ENCODE data around the gene FHAD1. TPM values are rescaled to one million over a fixed set of nuclear protein-coding genes. Genes with fewer than 3 reads are reported as not detected.

The FHAD1 gene
- total RNA-seq, 2 experiments from 2014 or later: not detected

- ATAC-seq (ENCODE audit: poor library complexity): no peak
These were observed 163.3 kb downstream of the FHAD1 start for GRCh38 chr1:15410223-15410883.

GRCh38 chr1:15410884-15411245 is 163.8 kb downstream of the FHAD1 start:
- H3K9me3 Mint-ChIP-seq: no peaks in the 10 kb centered on the region
- peak overlapping the region; percentile 97 for H3K4me3 Mint-ChIP-seq
- DNase-seq (peak in 1 of 14 experiments; percentile 29), ATAC-seq (ENCODE audit: poor library complexity) (no peak)
- no peaks in the 10 kb centered on the region for H3K9me3 ChIP-seq (ENCODE audit: control insufficient read depth in 1 of 2, insufficient read depth in 1 of 2, low read length in 2 of 2)
- H3K27ac Mint-ChIP-seq: peak overlapping the region; percentile 85
- H3K27ac ChIP-seq (ENCODE audit: low read depth in 1 of 2, low read length in 2 of 2): peak overlapping the region in 1 of 2 donors; percentile 55
- TF ChIP-seq, protein P1, sequence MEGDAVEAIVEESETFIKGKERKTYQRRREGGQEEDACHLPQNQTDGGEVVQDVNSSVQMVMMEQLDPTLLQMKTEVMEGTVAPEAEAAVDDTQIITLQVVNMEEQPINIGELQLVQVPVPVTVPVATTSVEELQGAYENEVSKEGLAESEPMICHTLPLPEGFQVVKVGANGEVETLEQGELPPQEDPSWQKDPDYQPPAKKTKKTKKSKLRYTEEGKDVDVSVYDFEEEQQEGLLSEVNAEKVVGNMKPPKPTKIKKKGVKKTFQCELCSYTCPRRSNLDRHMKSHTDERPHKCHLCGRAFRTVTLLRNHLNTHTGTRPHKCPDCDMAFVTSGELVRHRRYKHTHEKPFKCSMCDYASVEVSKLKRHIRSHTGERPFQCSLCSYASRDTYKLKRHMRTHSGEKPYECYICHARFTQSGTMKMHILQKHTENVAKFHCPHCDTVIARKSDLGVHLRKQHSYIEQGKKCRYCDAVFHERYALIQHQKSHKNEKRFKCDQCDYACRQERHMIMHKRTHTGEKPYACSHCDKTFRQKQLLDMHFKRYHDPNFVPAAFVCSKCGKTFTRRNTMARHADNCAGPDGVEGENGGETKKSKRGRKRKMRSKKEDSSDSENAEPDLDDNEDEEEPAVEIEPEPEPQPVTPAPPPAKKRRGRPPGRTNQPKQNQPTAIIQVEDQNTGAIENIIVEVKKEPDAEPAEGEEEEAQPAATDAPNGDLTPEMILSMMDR (IDR thresholded peaks at IDR 0.05): no peak
- no peaks in the 10 kb centered on the region for H3K27me3 ChIP-seq (ENCODE audit: control insufficient read depth in 1 of 2, insufficient read depth in 2 of 2, low read length in 2 of 2)
- H3K36me3 Mint-ChIP-seq (ENCODE audit: low read depth): peaks cover 8% of the 10 kb centered on the region
- H3K27me3 Mint-ChIP-seq: no peaks in the 10 kb centered on the region
- H3K4me3 ChIP-seq (ENCODE audit: low read length): peak overlapping the region; percentile 94
- intact Hi-C loops (cut with DNase I, micrococcal nuclease): loop anchor here in 1 of 2 experiments (10.0 kb wide), 1 partner anchor 1644 kb away; the partner anchor contains the start of gene SDHB
- peaks cover 47% of the 10 kb centered on the region for H3K4me1 Mint-ChIP-seq (ENCODE audit: low read depth)
- ChIA-PET POLR2A (interaction anchor here (0.9 kb wide), 1 partner anchor 20 kb away, joined by 3 read pairs; no protein-coding TSS in a partner anchor), CTCF (interaction anchor here (1.9 kb wide), 1 partner anchor 88 kb away, joined by 9 read pairs; no protein-coding TSS in a partner anchor)
- peaks cover 11% of the 10 kb centered on the region for H3K36me3 ChIP-seq (ENCODE audit: insufficient read depth, low read length)
- H3K4me1 ChIP-seq (ENCODE audit: insufficient read depth, low read length): peaks cover 71% of the 10 kb centered on the region

More at GRCh38 chr1:15410223-15410883, 163.3 kb downstream of the FHAD1 start:
- ChIA-PET CTCF (interaction anchor here (0.9 kb wide), 1 partner anchor 21 kb away, joined by 4 read pairs; no protein-coding TSS in a partner anchor), POLR2A (interaction anchor here (0.9 to 1.0 kb wide), 4 partner anchors 9 to 424 kb away, joined by 3 to 4 read pairs (median 3); partner anchors contain the start of gene DNAJC16)
- H3K4me3 ChIP-seq (ENCODE audit: low read length): peak overlapping the region; percentile 94
- Mint-ChIP-seq H3K27me3 (no peaks in the 10 kb centered on the region), H3K36me3 (ENCODE audit: low read depth) (peaks cover 8% of the 10 kb centered on the region), H3K4me1 (ENCODE audit: low read depth) (peaks cover 43% of the 10 kb centered on the region), H3K27ac (peak overlapping the region; percentile 85), H3K9me3 (no peaks in the 10 kb centered on the region), H3K4me3 (peak overlapping the region; percentile 97)
- H3K27ac ChIP-seq (ENCODE audit: low read depth in 1 of 2, low read length in 2 of 2): peak overlapping the region; percentile 55 to 68
- peaks cover 69% of the 10 kb centered on the region for H3K4me1 ChIP-seq (ENCODE audit: insufficient read depth, low read length)
- H3K27me3 ChIP-seq (ENCODE audit: control insufficient read depth in 1 of 2, insufficient read depth in 2 of 2, low read length in 2 of 2): no peaks in the 10 kb centered on the region
- peak in 4 of 14 experiments; percentile 24 to 52 (median 36) for DNase-seq
- intact Hi-C loops (cut with DNase I, micrococcal nuclease): loop anchor here in 1 of 2 experiments (10.0 kb wide), 1 partner anchor 1644 kb away; the partner anchor contains the start of gene SDHB
- TF ChIP-seq, protein P1 (IDR thresholded peaks at IDR 0.05): no peak
- peaks cover 8% of the 10 kb centered on the region for H3K36me3 ChIP-seq (ENCODE audit: insufficient read depth, low read length)
- H3K9me3 ChIP-seq (ENCODE audit: control insufficient read depth in 1 of 2, insufficient read depth in 1 of 2, low read length in 2 of 2): no peaks in the 10 kb centered on the region

GRCh38 chr1:15411593-15412137 is 164.6 kb downstream of the FHAD1 start:
- H3K4me3 ChIP-seq (ENCODE audit: low read length): peak overlapping the region; percentile 94
- Mint-ChIP-seq H3K4me1 (ENCODE audit: low read depth) (peaks cover 55% of the 10 kb centered on the region), H3K27ac (peak overlapping the region; percentile 85), H3K27me3 (no peaks in the 10 kb centered on the region), H3K9me3 (no peaks in the 10 kb centered on the region), H3K36me3 (ENCODE audit: low read depth) (peaks cover 8% of the 10 kb centered on the region), H3K4me3 (peak overlapping the region; percentile 97)
- DNase-seq (peak in 7 of 14 experiments; percentile 36 to 77 (median 46)), ATAC-seq (ENCODE audit: poor library complexity) (no peak)
- no peaks in the 10 kb centered on the region for H3K9me3 ChIP-seq (ENCODE audit: control insufficient read depth in 1 of 2, insufficient read depth in 1 of 2, low read length in 2 of 2)
- H3K4me1 ChIP-seq (ENCODE audit: insufficient read depth, low read length): peaks cover 75% of the 10 kb centered on the region
- ChIA-PET CTCF (interaction anchor here (1.5 to 1.9 kb wide), 2 partner anchors 19 to 89 kb away, joined by 5 to 9 read pairs; no protein-coding TSS in a partner anchor), POLR2A (interaction anchor here (0.9 to 1.2 kb wide), 2 partner anchors 19 to 81 kb away, joined by 3 read pairs; no protein-coding TSS in a partner anchor)
- intact Hi-C loops (cut with DNase I, micrococcal nuclease): loop anchor here in 1 of 2 experiments (10.0 kb wide), 1 partner anchor 1643 kb away; the partner anchor contains the start of gene SDHB
- H3K27ac ChIP-seq (ENCODE audit: low read depth in 1 of 2, low read length in 2 of 2): peak overlapping the region; percentile 51 to 60
- TF ChIP-seq, protein P1 (IDR thresholded peaks at IDR 0.05): no peak
- peaks cover 11% of the 10 kb centered on the region for H3K36me3 ChIP-seq (ENCODE audit: insufficient read depth, low read length)
- H3K27me3 ChIP-seq (ENCODE audit: control insufficient read depth in 1 of 2, insufficient read depth in 2 of 2, low read length in 2 of 2): no peaks in the 10 kb centered on the region

Measured in CD4-positive, alpha-beta T cell (primary cell).